ENCODE results near the gene SOX18. TPM values are rescaled to one million over a fixed set of nuclear protein-coding genes. Genes with fewer than 3 reads are reported as not detected.

The SOX18 gene
- total and polyA plus RNA-seq, 2 of the 13 experiments (the other 11 are each of a cell fraction or from before 2014, with no cell fraction given): 1.6 to 1.9 TPM

DNA sequence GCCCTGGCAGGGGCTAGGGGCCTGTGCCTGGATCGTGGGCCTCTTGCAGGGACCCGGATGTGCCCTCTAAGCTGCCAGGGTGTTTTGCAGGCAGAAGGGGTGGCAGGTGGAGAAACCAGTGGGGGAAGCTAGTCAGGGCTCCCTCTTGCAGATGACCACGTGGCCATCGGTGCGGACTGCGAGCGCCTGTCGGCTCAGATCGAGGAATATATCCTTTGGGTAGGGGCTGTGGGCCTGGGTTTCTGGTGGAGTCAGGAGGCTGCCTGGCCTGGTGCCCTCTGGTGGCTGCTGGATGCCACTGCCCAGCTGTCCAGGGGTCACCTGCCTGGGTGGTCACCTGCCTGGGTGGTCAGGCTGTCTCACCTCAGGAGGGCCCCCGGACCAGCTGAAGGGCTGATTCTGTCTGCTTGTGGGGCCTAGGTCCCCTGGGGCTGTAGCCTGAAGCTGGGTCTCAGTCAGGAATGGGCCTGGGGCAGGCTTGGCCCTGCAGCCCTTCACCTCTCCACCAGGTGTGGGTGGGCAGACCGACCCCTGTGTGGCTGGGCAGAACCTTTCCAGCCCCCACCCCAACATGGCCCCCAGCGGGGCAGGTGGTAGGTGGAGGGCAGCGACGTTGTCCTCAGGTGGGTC, 20.3 kb upstream of the SOX18 start (continued):
- TF ChIP-seq KIAA2018 (CRISPR knock-in tag; IDR thresholded peaks at IDR 0.05; ENCODE audit: borderline replicate concordance) (no peak), HNRNPLL (IDR thresholded peaks at IDR 0.05; ENCODE audit: low read depth, low read length, poor library complexity, severe bottlenecking) (no peak), ZNF230 (CRISPR knock-in tag; IDR thresholded peaks at IDR 0.05) (peak; percentile 19; the same call in 1 of the 2 replicates), RBM22 (optimal IDR thresholded peaks at IDR 0.05; ENCODE audit: low read length) (no peak), FOXA1 (IDR thresholded peaks at IDR 0.05) (no peak), FOXA1 (CRISPR knock-in tag; IDR thresholded peaks at IDR 0.05) (no peak; the same call in 1 of the 2 replicates), FOSL1 (CRISPR knock-in tag; IDR thresholded peaks at IDR 0.05; ENCODE audit: borderline replicate concordance) (no peak), ZNF318 (CRISPR knock-in tag; IDR thresholded peaks at IDR 0.05) (no peak)
- TF ChIP-seq, protein P1, sequence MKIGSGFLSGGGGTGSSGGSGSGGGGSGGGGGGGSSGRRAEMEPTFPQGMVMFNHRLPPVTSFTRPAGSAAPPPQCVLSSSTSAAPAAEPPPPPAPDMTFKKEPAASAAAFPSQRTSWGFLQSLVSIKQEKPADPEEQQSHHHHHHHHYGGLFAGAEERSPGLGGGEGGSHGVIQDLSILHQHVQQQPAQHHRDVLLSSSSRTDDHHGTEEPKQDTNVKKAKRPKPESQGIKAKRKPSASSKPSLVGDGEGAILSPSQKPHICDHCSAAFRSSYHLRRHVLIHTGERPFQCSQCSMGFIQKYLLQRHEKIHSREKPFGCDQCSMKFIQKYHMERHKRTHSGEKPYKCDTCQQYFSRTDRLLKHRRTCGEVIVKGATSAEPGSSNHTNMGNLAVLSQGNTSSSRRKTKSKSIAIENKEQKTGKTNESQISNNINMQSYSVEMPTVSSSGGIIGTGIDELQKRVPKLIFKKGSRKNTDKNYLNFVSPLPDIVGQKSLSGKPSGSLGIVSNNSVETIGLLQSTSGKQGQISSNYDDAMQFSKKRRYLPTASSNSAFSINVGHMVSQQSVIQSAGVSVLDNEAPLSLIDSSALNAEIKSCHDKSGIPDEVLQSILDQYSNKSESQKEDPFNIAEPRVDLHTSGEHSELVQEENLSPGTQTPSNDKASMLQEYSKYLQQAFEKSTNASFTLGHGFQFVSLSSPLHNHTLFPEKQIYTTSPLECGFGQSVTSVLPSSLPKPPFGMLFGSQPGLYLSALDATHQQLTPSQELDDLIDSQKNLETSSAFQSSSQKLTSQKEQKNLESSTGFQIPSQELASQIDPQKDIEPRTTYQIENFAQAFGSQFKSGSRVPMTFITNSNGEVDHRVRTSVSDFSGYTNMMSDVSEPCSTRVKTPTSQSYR (CRISPR knock-in tag; IDR thresholded peaks at IDR 0.05; ENCODE audit: borderline replicate concordance): peak; percentile 32; the same call in 1 of the 2 replicates

Measured in HepG2 (cell line).